Caco-2 (cell line): ENCODE data around the gene DLX4. TPM values are rescaled to one million over a fixed set of nuclear protein-coding genes. Genes with fewer than 3 reads are reported as not detected.
A peak's percentile ranks its signal among the peaks of the same experiment; 100 is the strongest.

Experiments
- BruUV-seq: library from RNA; stranded (reverse); fragments of 400-500 nt; replicated peaks from 2 replicates; lab custom pipeline; 2021; lab: Mats Ljungman, UMichigan
- CTCF ChIA-PET: fragments of 300-600 bp; sonication (Branson Sonifier 250); formaldehyde crosslinking; loops from one replicate; lab custom pipeline; 2022; ENCODE audit warnings: antibody characterized with exemption; lab: Charles Lee
- POLR2A ChIA-PET: fragments of 300-600 bp; sonication (Branson Sonifier 250); formaldehyde crosslinking; loops from one replicate; lab custom pipeline; 2022; ENCODE audit warnings: antibody characterized with exemption; lab: Charles Lee
- DNase-seq, 2 experiments: peaks; one replicate each; pipeline versions ENCODE4 v3.0.0 to v3.0.0-alpha.2; 2020 to 2022
- H3K27me3 ChIP-seq: replicated peaks from 2 replicates; pipeline ENCODE4 v1.6.0; 2011; ENCODE audit warnings: low read length; ENCODE audit not compliant: control insufficient read depth, insufficient read depth
- H3K36me3 ChIP-seq: 2 replicates; pipeline ENCODE4 v1.5.1; 2011; ENCODE audit warnings: low read length; ENCODE audit not compliant: control insufficient read depth, insufficient read depth
- H3K4me1 ChIP-seq: fragments of 250-450 bp; sonication (Bioruptor Pico); 2 replicates; pipeline ENCODE4 v1.5.1; 2020; ENCODE audit warnings: mild to moderate bottlenecking
- H3K4me3 ChIP-seq: 2 replicates; pipeline ENCODE4 v1.5.1; 2011; ENCODE audit warnings: low read depth, mild to moderate bottlenecking, control low read depth, low read length
- H3K9me3 ChIP-seq: fragments of 250-450 bp; sonication (Bioruptor Pico); 2 replicates; pipeline ENCODE4 v1.5.1; 2020; ENCODE audit warnings: mild to moderate bottlenecking, moderate library complexity
- H3K27ac Mint-ChIP-seq: one replicate; pipeline ENCODE4 v1.8.0; 2022; ENCODE audit warnings: mixed read lengths; ENCODE audit not compliant: unreplicated experiment
- H3K27me3 Mint-ChIP-seq: one replicate; pipeline ENCODE4 v1.8.0; 2022; ENCODE audit warnings: mixed read lengths; ENCODE audit not compliant: insufficient read depth, unreplicated experiment
- H3K36me3 Mint-ChIP-seq: one replicate; pipeline ENCODE4 v1.8.0; 2022; ENCODE audit warnings: mild to moderate bottlenecking, mixed read lengths; ENCODE audit not compliant: insufficient read depth, unreplicated experiment
- H3K4me1 Mint-ChIP-seq: one replicate; pipeline ENCODE4 v1.8.0; 2022; ENCODE audit warnings: low read depth, mixed read lengths; ENCODE audit not compliant: unreplicated experiment
- H3K4me3 Mint-ChIP-seq: one replicate; pipeline ENCODE4 v1.8.0; 2022; ENCODE audit warnings: mild to moderate bottlenecking, moderate library complexity, mixed read lengths; ENCODE audit not compliant: unreplicated experiment
- H3K9me3 Mint-ChIP-seq: one replicate; pipeline ENCODE4 v1.8.0; 2022; ENCODE audit warnings: mixed read lengths; ENCODE audit not compliant: unreplicated experiment
- intact Hi-C: fragments of 100-400 bp; cut with micrococcal nuclease; formaldehyde crosslinking; loops from one replicate; pipeline ENCODE4 v1.10.0; 2022; ENCODE audit not compliant: unreplicated experiment
- total RNA-seq: library from RNA; stranded (reverse); gene quantifications from 2 replicates; pipeline ENCODE4 v1.2.3, GENCODE V29; 2022
- TF ChIP-seq, protein P1 (sequence below), 2 experiments: fragments of 200-600 bp in 1 of 2; IDR thresholded peaks; 1 replicate in 1 of 2; 2 replicates in 1 of 2; pipeline versions ENCODE4 v1.5.1 to v1.8.0; 2011 to 2022; ENCODE audit warnings: antibody characterized with exemption in 1 of 2, control low read depth in 1 of 2, inconsistent platforms in 1 of 2, low read depth in 1 of 2, low read length in 1 of 2, mild to moderate bottlenecking in 1 of 2, moderate library complexity in 1 of 2; ENCODE audit not compliant: insufficient read depth in 1 of 2, severe bottlenecking in 1 of 2, unreplicated experiment in 1 of 2

Gene DLX4
- total RNA-seq, 1 experiment from 2014 or later, result 27.0 TPM

DNA sequence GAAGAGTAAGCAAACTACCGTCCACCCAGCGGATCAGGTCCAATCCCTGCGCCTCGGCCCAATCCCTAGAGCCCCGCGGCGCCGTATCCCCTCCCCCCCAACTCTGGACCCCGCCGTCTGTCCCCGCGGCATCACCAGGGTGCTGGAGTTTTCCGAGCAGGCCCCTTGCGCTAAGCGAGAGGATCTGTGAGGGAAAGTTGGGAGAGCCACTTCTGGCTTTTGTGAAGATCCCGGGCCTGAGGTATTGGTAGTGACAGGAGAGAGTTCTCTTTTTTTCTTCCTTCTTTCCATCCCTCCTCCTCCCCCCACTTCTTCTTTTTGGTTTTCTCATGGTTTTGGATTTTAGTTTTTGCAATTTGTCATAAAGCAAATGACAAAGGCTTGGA, 3.5 kb upstream of the DLX4 start:
- CTCF ChIA-PET, result interaction anchor here (1.4 kb wide), 1 partner anchor 13 kb away, joined by 5 read pairs; no protein-coding TSS in a partner anchor
- intact Hi-C loops, result loop anchor here (5.0 kb wide), 1 partner anchor 167 kb away; the partner anchor contains the start of gene SAMD14

DNA sequence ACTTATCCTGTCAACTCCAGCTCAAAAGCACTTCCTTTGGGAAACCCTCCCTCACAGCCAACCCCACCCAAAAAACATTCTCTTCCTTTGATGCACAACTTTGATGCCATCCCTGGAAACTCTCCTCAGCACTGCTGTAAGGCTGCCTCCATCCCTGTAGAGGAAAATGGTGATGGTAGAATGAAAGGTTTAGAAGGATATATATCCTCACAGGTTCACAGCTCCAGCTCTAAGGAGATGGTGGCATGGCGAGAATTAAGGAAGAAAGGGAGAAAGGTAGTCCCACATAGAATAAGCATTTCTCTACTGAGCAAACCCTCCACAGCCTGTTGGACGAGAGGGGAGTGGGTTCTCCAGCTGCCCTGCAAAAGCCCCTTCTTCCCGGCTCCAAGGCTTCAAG, 2.2 kb upstream of the DLX4 start:
- H3K27ac Mint-ChIP-seq, result no peak overlapping the region
- no peak for DNase-seq
- H3K27me3 Mint-ChIP-seq, result peaks cover 3% of the 10 kb centered on the region
- ChIA-PET CTCF (interaction anchor here (0.6 to 1.9 kb wide), 4 partner anchors 14 to 45 kb away, joined by 3 to 12 read pairs (median 4); no protein-coding TSS in a partner anchor), POLR2A (no interaction called here)
- peaks cover 5% of the 10 kb centered on the region; the same call in 1 of the 2 replicates for H3K4me1 ChIP-seq
- H3K36me3 ChIP-seq, result no peaks in the 10 kb centered on the region
- peaks cover 6% of the 10 kb centered on the region for H3K4me1 Mint-ChIP-seq
- H3K4me3 Mint-ChIP-seq, result no peak overlapping the region
- no TSS peak for BruUV-seq
- H3K27me3 ChIP-seq, result no peaks in the 10 kb centered on the region
- peaks cover 6% of the 10 kb centered on the region for H3K36me3 Mint-ChIP-seq
- intact Hi-C loops, result loop anchor here (5.0 kb wide), 1 partner anchor 166 kb away; the partner anchor contains the start of gene SAMD14
- H3K9me3 ChIP-seq, result no peaks in the 10 kb centered on the region
- H3K4me3 ChIP-seq, result no peak overlapping the region
- no peaks in the 10 kb centered on the region for H3K9me3 Mint-ChIP-seq
- TF ChIP-seq, protein P1, sequence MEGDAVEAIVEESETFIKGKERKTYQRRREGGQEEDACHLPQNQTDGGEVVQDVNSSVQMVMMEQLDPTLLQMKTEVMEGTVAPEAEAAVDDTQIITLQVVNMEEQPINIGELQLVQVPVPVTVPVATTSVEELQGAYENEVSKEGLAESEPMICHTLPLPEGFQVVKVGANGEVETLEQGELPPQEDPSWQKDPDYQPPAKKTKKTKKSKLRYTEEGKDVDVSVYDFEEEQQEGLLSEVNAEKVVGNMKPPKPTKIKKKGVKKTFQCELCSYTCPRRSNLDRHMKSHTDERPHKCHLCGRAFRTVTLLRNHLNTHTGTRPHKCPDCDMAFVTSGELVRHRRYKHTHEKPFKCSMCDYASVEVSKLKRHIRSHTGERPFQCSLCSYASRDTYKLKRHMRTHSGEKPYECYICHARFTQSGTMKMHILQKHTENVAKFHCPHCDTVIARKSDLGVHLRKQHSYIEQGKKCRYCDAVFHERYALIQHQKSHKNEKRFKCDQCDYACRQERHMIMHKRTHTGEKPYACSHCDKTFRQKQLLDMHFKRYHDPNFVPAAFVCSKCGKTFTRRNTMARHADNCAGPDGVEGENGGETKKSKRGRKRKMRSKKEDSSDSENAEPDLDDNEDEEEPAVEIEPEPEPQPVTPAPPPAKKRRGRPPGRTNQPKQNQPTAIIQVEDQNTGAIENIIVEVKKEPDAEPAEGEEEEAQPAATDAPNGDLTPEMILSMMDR (IDR thresholded peaks at IDR 0.05; ENCODE audit: insufficient read depth in 1 of 2, low read depth in 1 of 2, low read length in 1 of 2, severe bottlenecking in 1 of 2, unreplicated experiment in 1 of 2), result no peak

More for the DNA sequence above, 3.5 kb upstream of the DLX4 start:
- BruUV-seq, result no TSS peak
- TF ChIP-seq, protein P1 (IDR thresholded peaks at IDR 0.05; ENCODE audit: insufficient read depth in 1 of 2, low read depth in 1 of 2, low read length in 1 of 2, severe bottlenecking in 1 of 2, unreplicated experiment in 1 of 2), result no peak
- H3K4me1 Mint-ChIP-seq, result peaks cover 6% of the 10 kb centered on the region
- H3K4me3 Mint-ChIP-seq, result no peak overlapping the region
- H3K27me3 Mint-ChIP-seq, result peaks cover 3% of the 10 kb centered on the region
- POLR2A ChIA-PET, result no interaction called here
- Histone ChIP-seq H3K4me1 (peaks cover 5% of the 10 kb centered on the region; the same call in 1 of the 2 replicates), H3K4me3 (no peak overlapping the region), H3K27me3 (no peaks in the 10 kb centered on the region), H3K9me3 (no peaks in the 10 kb centered on the region), H3K36me3 (no peaks in the 10 kb centered on the region)
- no peaks in the 10 kb centered on the region for H3K9me3 Mint-ChIP-seq
- DNase-seq, result no peak
- peaks cover 6% of the 10 kb centered on the region for H3K36me3 Mint-ChIP-seq
- no peak overlapping the region for H3K27ac Mint-ChIP-seq

DNA sequence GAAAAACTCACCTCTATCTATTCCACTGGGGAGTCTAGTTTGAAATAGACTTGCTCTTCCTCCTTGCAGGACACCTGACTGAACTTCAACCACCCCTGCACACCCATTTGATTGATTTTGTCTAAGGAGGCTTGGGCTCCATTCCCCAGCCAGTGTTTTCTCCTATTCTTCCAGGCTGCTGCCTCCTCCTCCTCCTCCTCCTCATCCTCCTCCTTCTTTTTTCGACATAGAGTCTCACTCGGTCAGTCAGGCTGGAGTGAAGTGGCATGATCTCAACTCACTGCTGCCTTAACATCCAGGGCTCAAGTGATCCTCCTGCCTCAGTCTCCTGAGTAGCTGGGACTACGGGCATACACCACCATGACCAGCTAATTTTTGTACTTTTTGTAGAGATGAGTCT, 1.8 kb upstream of the DLX4 start:
- H3K4me1 ChIP-seq, result peaks cover 5% of the 10 kb centered on the region; the same call in 1 of the 2 replicates
- Mint-ChIP-seq H3K9me3 (no peaks in the 10 kb centered on the region), H3K27ac (peak overlapping the region; percentile 9), H3K36me3 (peaks cover 6% of the 10 kb centered on the region), H3K4me1 (peaks cover 6% of the 10 kb centered on the region), H3K4me3 (peak overlapping the region; percentile 94), H3K27me3 (peaks cover 3% of the 10 kb centered on the region)
- H3K4me3 ChIP-seq, result no peak overlapping the region
- TF ChIP-seq, protein P1 (IDR thresholded peaks at IDR 0.05; ENCODE audit: insufficient read depth in 1 of 2, low read depth in 1 of 2, low read length in 1 of 2, severe bottlenecking in 1 of 2, unreplicated experiment in 1 of 2), result no peak
- H3K9me3 ChIP-seq, result no peaks in the 10 kb centered on the region
- ChIA-PET POLR2A (no interaction called here), CTCF (interaction anchor here (1.9 kb wide), 1 partner anchor 14 kb away, joined by 12 read pairs; no protein-coding TSS in a partner anchor)
- intact Hi-C loops, result loop anchor here (5.0 kb wide), 1 partner anchor 165 kb away; the partner anchor contains the start of gene SAMD14
- H3K36me3 ChIP-seq, result no peaks in the 10 kb centered on the region
- H3K27me3 ChIP-seq, result no peaks in the 10 kb centered on the region
- BruUV-seq, result no TSS peak
- no peak for DNase-seq
